T-cell (primary cell): ENCODE data around the gene URI1. TPM values are rescaled to one million over a fixed set of nuclear protein-coding genes. Genes with fewer than 3 reads are reported as not detected.
"Not testable (repeated sequence)": the region's sequence is repeated elsewhere in the genome, so short reads cannot be mapped to it uniquely, and the experiment has no call there.

Experiments
- ATAC-seq, 4 experiments: fragments of 200-7000 bp in 3 of 4; fragments of 150-1000 bp in 1 of 4; cut with Tn5 transposase; replicated peaks in 1 of 4; 1 replicate in 3 of 4; 2 replicates in 1 of 4; pipeline ENCODE4 v1.10.0; 2021; ENCODE audit warnings: moderate library complexity in 3 of 4, mild to moderate bottlenecking in 2 of 4, moderate number of reproducible peaks in 1 of 4
- CTCF ChIA-PET, 2 donors: fragments of 300-600 bp; sonication (Branson Sonifier 250); formaldehyde crosslinking; loops; one replicate each; lab custom pipeline; 2022; ENCODE audit warnings: antibody characterized with exemption in 2 of 2; lab: Charles Lee
- POLR2A ChIA-PET, 2 donors: fragments of 300-600 bp; sonication (Branson Sonifier 250); formaldehyde crosslinking; loops; one replicate each; lab custom pipeline; 2022; ENCODE audit warnings: antibody characterized with exemption in 2 of 2; lab: Charles Lee
- DNase-seq, 35 experiments: peaks; one replicate each; pipeline versions ENCODE4 v3.0.0 to v3.0.0-alpha.2; 2013 to 2023
- H3K27ac ChIP-seq: one replicate; pipeline ENCODE4 v1.5.1; 2013; ENCODE audit warnings: low read length
- H3K27me3 ChIP-seq, 2 experiments: replicated peaks in 1 of 2; 1 replicate in 1 of 2; 2 replicates in 1 of 2; pipeline versions ENCODE4 v1.6.1 to v1.7.0; 2013; ENCODE audit warnings: low read length in 1 of 2, mixed read lengths in 1 of 2; ENCODE audit not compliant: control insufficient read depth in 2 of 2, insufficient read depth in 2 of 2; ENCODE audit errors: extremely low read depth in 1 of 2
- H3K36me3 ChIP-seq, 2 donors: 1 replicate in 1 of 2; 2 replicates in 1 of 2; pipeline versions ENCODE4 v1.6.1 to v1.7.0; 2013; ENCODE audit warnings: low read length in 1 of 2; ENCODE audit not compliant: control insufficient read depth in 2 of 2, insufficient read depth in 1 of 2; ENCODE audit errors: extremely low read depth in 1 of 2
- H3K4me1 ChIP-seq, 2 experiments: 1 replicate in 1 of 2; 2 replicates in 1 of 2; pipeline versions ENCODE4 v1.6.1 to v1.7.0; 2013; ENCODE audit warnings: low read length in 2 of 2, mixed read lengths in 1 of 2; ENCODE audit not compliant: insufficient read depth in 2 of 2, control insufficient read depth in 1 of 2; ENCODE audit errors: extremely low read depth in 1 of 2
- H3K4me3 ChIP-seq, 2 donors: 1 replicate in 1 of 2; 2 replicates in 1 of 2; pipeline versions ENCODE4 v1.5.1 to v1.7.0; 2013; ENCODE audit warnings: mild to moderate bottlenecking in 2 of 2, low read length in 1 of 2, moderate library complexity in 1 of 2; ENCODE audit not compliant: control insufficient read depth in 1 of 2; ENCODE audit errors: extremely low read depth in 1 of 2
- H3K9me3 ChIP-seq: 2 replicates; pipeline ENCODE4 v1.7.0; 2013
- H3K27ac Mint-ChIP-seq, 2 donors: one replicate each; pipeline ENCODE4 v1.8.0; 2020 to 2021; ENCODE audit warnings: mild to moderate bottlenecking in 2 of 2, mixed read lengths in 2 of 2
- H3K27me3 Mint-ChIP-seq, 2 donors: one replicate each; pipeline ENCODE4 v1.8.0; 2021 to 2022; ENCODE audit warnings: mixed read lengths in 2 of 2
- H3K36me3 Mint-ChIP-seq: one replicate; pipeline ENCODE4 v1.8.0; 2021; ENCODE audit warnings: mixed read lengths
- H3K4me1 Mint-ChIP-seq, 3 donors: one replicate each; pipeline ENCODE4 v1.8.0; 2020 to 2022; ENCODE audit warnings: mixed read lengths in 3 of 3, mild to moderate bottlenecking in 1 of 3
- H3K4me3 Mint-ChIP-seq, 3 donors: one replicate each; pipeline ENCODE4 v1.8.0; 2020 to 2022; ENCODE audit warnings: mild to moderate bottlenecking in 3 of 3, mixed read lengths in 3 of 3, moderate library complexity in 3 of 3
- H3K9me3 Mint-ChIP-seq, 3 donors: one replicate each; pipeline ENCODE4 v1.8.0; 2020 to 2022; ENCODE audit warnings: mixed read lengths in 3 of 3
- WGBS: methylation state at CpG from one replicate; pipeline ENCODE4 v1.1.5; 2013; ENCODE audit warnings: missing lambda C conversion rate; ENCODE audit not compliant: insufficient coverage; 5-methylcytosine and 5-hydroxymethylcytosine counted together
- total RNA-seq, 35 experiments: library from RNA in 6 of 35; stranded (reverse) in 6 of 35; fragments of 120-200 nt in 1 of 35; gene quantifications; one replicate each; pipeline versions ENCODE4 v1.2.1 to v1.2.4 and lab custom pipeline; 2013 to 2026

URI1 gene
- total RNA-seq, 5 donors from 2014 or later (not counting 1 experiment from before 2014, with no cell fraction given) = 69.0 to 84.8 (median 75.7) TPM

- no peak overlapping the region for H3K27ac Mint-ChIP-seq
- Histone ChIP-seq H3K4me3 (no peak overlapping the region), H3K27me3 (peaks cover 0 to 16% of the 10 kb centered on the region in 2 experiments), H3K9me3 (no peaks in the 10 kb centered on the region), H3K4me1 (no peaks in the 10 kb centered on the region), H3K36me3 (no peaks in the 10 kb centered on the region), H3K27ac (no peak overlapping the region)
- ChIA-PET POLR2A (no interaction called here), CTCF (interaction anchor here in 1 of 2 donors (0.7 kb wide), 1 partner anchor 117 kb away, joined by 3 read pairs; no protein-coding TSS in a partner anchor)
- no peaks in the 10 kb centered on the region for H3K9me3 Mint-ChIP-seq
- no peak for ATAC-seq
- DNase-seq = no peak
- 95% methylated on average over 14 of the region's 18 CpGs for WGBS
- peaks cover 7 to 9% of the 10 kb centered on the region in 2 donors for H3K27me3 Mint-ChIP-seq
- no peaks in the 10 kb centered on the region for H3K36me3 Mint-ChIP-seq
- no peaks in the 10 kb centered on the region for H3K4me1 Mint-ChIP-seq
- no peak overlapping the region for H3K4me3 Mint-ChIP-seq
Measured at GRCh38 chr19:29908963-29909944, 32.8 kb upstream of the URI1 start.

- Histone ChIP-seq H3K9me3 (no peaks in the 10 kb centered on the region), H3K4me3 (no peak overlapping the region), H3K27ac (no peak overlapping the region), H3K4me1 (no peaks in the 10 kb centered on the region), H3K27me3 (peaks cover 0 to 12% of the 10 kb centered on the region in 2 experiments), H3K36me3 (no peaks in the 10 kb centered on the region)
- Mint-ChIP-seq H3K4me3 (no peak overlapping the region), H3K9me3 (no peaks in the 10 kb centered on the region), H3K36me3 (no peaks in the 10 kb centered on the region), H3K27ac (no peak overlapping the region), H3K27me3 (peaks cover 19 to 26% of the 10 kb centered on the region in 2 donors), H3K4me1 (no peaks in the 10 kb centered on the region)
- CTCF ChIA-PET = no interaction called here
- ATAC-seq = no peak
- DNase-seq = no peak
- POLR2A ChIA-PET = no interaction called here
- no CpG with 5 or more reads among the region's 3 CpGs for WGBS
Measured at GRCh38 chr19:29914933-29915332, 27.1 kb upstream of the URI1 start.

- POLR2A ChIA-PET, H3K9me3 Mint-ChIP-seq, H3K4me3 ChIP-seq, H3K4me1 Mint-ChIP-seq, H3K36me3 Mint-ChIP-seq, CTCF ChIA-PET, H3K4me1 ChIP-seq, H3K36me3 ChIP-seq, DNase-seq, ATAC-seq, H3K9me3 ChIP-seq, H3K27ac Mint-ChIP-seq, H3K27ac ChIP-seq, H3K4me3 Mint-ChIP-seq: not testable (repeated sequence)
- no CpG with 5 or more reads among the region's 2 CpGs for WGBS
- H3K27me3 Mint-ChIP-seq = peaks cover 19 to 26% of the 10 kb centered on the region in 2 donors
- peaks cover 0 to 12% of the 10 kb centered on the region in 2 experiments for H3K27me3 ChIP-seq
Measured at GRCh38 chr19:29915832-29916231, 26.2 kb upstream of the URI1 start.

DNA sequence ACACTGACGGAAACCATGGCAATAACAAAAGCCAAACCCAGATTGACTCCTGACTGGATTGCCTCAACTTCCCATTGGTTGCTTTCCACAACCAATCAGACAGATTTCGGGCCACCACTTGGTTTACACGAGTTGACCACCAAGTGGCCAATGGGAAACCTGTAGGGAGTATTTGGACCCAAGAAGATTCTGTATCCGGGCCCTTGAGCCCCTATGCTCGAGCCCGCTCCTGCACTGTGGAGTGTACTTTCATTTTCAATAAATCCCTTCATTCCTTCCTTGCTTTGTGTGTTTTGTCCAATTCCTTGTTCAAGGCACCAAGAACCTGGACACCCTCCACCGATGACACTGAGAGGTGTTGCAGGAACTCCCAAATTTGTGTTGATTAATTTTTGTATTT lies 24.1 kb upstream of the URI1 start:
- CTCF ChIA-PET = no interaction called here
- DNase-seq (no peak), ATAC-seq (no peak)
- Mint-ChIP-seq H3K9me3 (no peaks in the 10 kb centered on the region), H3K4me3 (no peak overlapping the region), H3K4me1 (no peaks in the 10 kb centered on the region), H3K27me3 (peaks cover 22 to 30% of the 10 kb centered on the region in 2 donors), H3K36me3 (no peaks in the 10 kb centered on the region), H3K27ac (no peak overlapping the region)
- H3K36me3 ChIP-seq = no peaks in the 10 kb centered on the region
- H3K4me3 ChIP-seq = no peak overlapping the region
- peaks cover 0 to 20% of the 10 kb centered on the region in 2 experiments for H3K27me3 ChIP-seq
- H3K27ac ChIP-seq = no peak overlapping the region
- H3K4me1 ChIP-seq = no peaks in the 10 kb centered on the region
- H3K9me3 ChIP-seq = no peaks in the 10 kb centered on the region
- POLR2A ChIA-PET = no interaction called here
- 100% methylated on average over 1 of the region's 7 CpGs for WGBS

DNA sequence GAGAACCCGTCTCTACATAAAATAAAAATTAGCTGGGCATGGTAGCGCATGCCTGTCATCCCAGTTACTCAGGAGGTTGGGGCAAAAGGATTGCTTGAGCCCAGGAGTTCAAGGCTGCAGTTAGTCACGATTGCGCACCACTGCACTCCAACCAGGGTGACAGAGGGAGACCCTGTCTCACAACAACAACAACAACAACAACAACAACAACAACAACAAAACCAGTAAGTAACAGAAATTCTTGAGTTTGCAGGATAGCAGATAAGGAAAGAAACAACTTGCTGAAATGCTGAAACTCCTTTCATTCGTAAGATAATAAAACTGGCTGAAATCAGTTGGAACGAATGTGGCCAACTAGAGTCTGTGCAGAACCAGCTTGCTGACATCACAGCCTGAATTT lies 23.1 kb upstream of the URI1 start:
- H3K27ac ChIP-seq = no peak overlapping the region
- H3K27ac Mint-ChIP-seq = no peak overlapping the region
- H3K27me3 ChIP-seq = peaks cover 0 to 19% of the 10 kb centered on the region in 2 experiments
- no peaks in the 10 kb centered on the region for H3K4me1 Mint-ChIP-seq
- no peak for DNase-seq
- H3K4me1 ChIP-seq = no peaks in the 10 kb centered on the region
- H3K36me3 Mint-ChIP-seq = no peaks in the 10 kb centered on the region
- H3K4me3 Mint-ChIP-seq = no peak overlapping the region
- H3K27me3 Mint-ChIP-seq = peaks cover 21 to 30% of the 10 kb centered on the region in 2 donors
- no peak overlapping the region for H3K4me3 ChIP-seq
- no peaks in the 10 kb centered on the region for H3K9me3 ChIP-seq
- no peak for ATAC-seq
- 58% methylated on average over 2 of the region's 6 CpGs for whole genome bisulfite sequencing
- no peaks in the 10 kb centered on the region for H3K36me3 ChIP-seq
- POLR2A ChIA-PET = no interaction called here
- H3K9me3 Mint-ChIP-seq = no peaks in the 10 kb centered on the region
- CTCF ChIA-PET = no interaction called here

GRCh38 chr19:29922972-29923371 lies 19.1 kb upstream of the URI1 start:
- Mint-ChIP-seq H3K27me3 (peaks cover 6 to 11% of the 10 kb centered on the region in 2 donors), H3K4me1 (no peaks in the 10 kb centered on the region), H3K27ac (no peak overlapping the region), H3K36me3 (no peaks in the 10 kb centered on the region), H3K4me3 (no peak overlapping the region), H3K9me3 (no peaks in the 10 kb centered on the region)
- ChIA-PET POLR2A (no interaction called here), CTCF (no interaction called here)
- WGBS = 100% methylated on average over 2 of the region's 4 CpGs
- Histone ChIP-seq H3K27ac (no peak overlapping the region), H3K9me3 (no peaks in the 10 kb centered on the region), H3K4me3 (no peak overlapping the region), H3K27me3 (peaks cover 0 to 19% of the 10 kb centered on the region in 2 experiments), H3K36me3 (no peaks in the 10 kb centered on the region), H3K4me1 (no peaks in the 10 kb centered on the region)
- ATAC-seq (no peak), DNase-seq (no peak)
